ENCODE results near the gene IDH3A. TPM values are rescaled to one million over a fixed set of nuclear protein-coding genes. Genes with fewer than 3 reads are reported as not detected.

Gene IDH3A
- polyA plus RNA-seq, 4 donors = 85.9 to 97.5 (median 92.8) TPM

Other genes with a start within 250 kb of the IDH3A start
- 10 to 100 TPM in 2 of 4 donors, 1 to 10 TPM in 2; 7.6 to 44.4 (median 11.9) TPM for gene TBC1D2B, start 71.7 kb upstream of the IDH3A start, polyA plus RNA-seq
- gene SH2D7, start 56.8 kb upstream of the IDH3A start, polyA plus RNA-seq = 1 to 10 TPM; 1.7 to 3.8 (median 2.7) TPM
- gene CIB2, start 17.9 kb upstream of the IDH3A start, polyA plus RNA-seq = 100 to 1,000 TPM in 1 of 4 donors, 10 to 100 TPM in 3; 12.7 to 143 (median 52.5) TPM
- under 1 TPM; 0.54 to 0.67 (median 0.55) TPM for gene ACSBG1, start 85.2 kb downstream of the IDH3A start, polyA plus RNA-seq
- gene DNAJA4, start 115.2 kb downstream of the IDH3A start, polyA plus RNA-seq = 10 to 100 TPM; 10.7 to 24.3 (median 15.0) TPM
- 10 to 100 TPM; 45.9 to 68.0 (median 58.6) TPM for gene SKIC8, start 150.2 kb downstream of the IDH3A start, polyA plus RNA-seq
- gene CRABP1, start 191.0 kb downstream of the IDH3A start, polyA plus RNA-seq = 10 to 100 TPM in 2 of 4 donors, not detected in 2; 10.4 to 16.0 TPM

Data from small intestine (tissue), 4 donors.